Progenitor cell of endocrine pancreas (in vitro differentiated cells): ENCODE data around the gene GLDC. TPM values are rescaled to one million over a fixed set of nuclear protein-coding genes. Genes with fewer than 3 reads are reported as not detected.

Source experiments
- DNase-seq: peaks from one replicate; pipeline ENCODE4 v3.0.0; 2021; ENCODE audit warnings: low spot score; ENCODE audit not compliant: unreplicated experiment
- H3K27ac Mint-ChIP-seq: 2 replicates; pipeline ENCODE4 v1.8.0; 2021; ENCODE audit warnings: mild to moderate bottlenecking, moderate library complexity, mixed read lengths
- H3K27me3 Mint-ChIP-seq: 2 replicates; pipeline ENCODE4 v1.8.0; 2021; ENCODE audit warnings: mixed read lengths
- H3K36me3 Mint-ChIP-seq: 2 replicates; pipeline ENCODE4 v1.8.0; 2022; ENCODE audit warnings: mixed read lengths; ENCODE audit not compliant: insufficient read depth
- H3K4me1 Mint-ChIP-seq: 2 replicates; pipeline ENCODE4 v1.8.0; 2021; ENCODE audit warnings: low read depth, mixed read lengths
- H3K4me3 Mint-ChIP-seq: 2 replicates; pipeline ENCODE4 v1.8.0; 2021; ENCODE audit warnings: low read depth, mild to moderate bottlenecking, moderate library complexity, mixed read lengths
- H3K9me3 Mint-ChIP-seq: 2 replicates; pipeline ENCODE4 v1.8.0; 2021; ENCODE audit warnings: low read depth, mixed read lengths
- CTCF ChIP-seq: fragments of 200-600 bp; sonication (generic); IDR thresholded peaks from one replicate; pipeline ENCODE4 v1.5.0; 2021; ENCODE audit warnings: antibody characterized with exemption, mild to moderate bottlenecking; ENCODE audit not compliant: unreplicated experiment
- total RNA-seq: library from RNA; stranded (reverse); gene quantifications from 2 replicates; pipeline ENCODE4 v1.2.1, GENCODE V29; 2021

Gene GLDC
- total RNA-seq, 1 donor from 2014 or later, result 11.3 TPM

- no peak overlapping the region for H3K4me3 Mint-ChIP-seq
- no peaks in the 10 kb centered on the region for H3K4me1 Mint-ChIP-seq
- H3K27ac Mint-ChIP-seq, result no peak overlapping the region
These were observed 47.2 kb downstream of the GLDC start for GRCh38 chr9:6598249-6598725.

GRCh38 chr9:6592791-6593190, 52.7 kb downstream of the GLDC start:
- Mint-ChIP-seq H3K36me3 (peaks cover 7% of the 10 kb centered on the region), H3K4me3 (no peak overlapping the region), H3K27ac (no peak overlapping the region), H3K9me3 (no peaks in the 10 kb centered on the region), H3K27me3 (peaks cover 27% of the 10 kb centered on the region), H3K4me1 (peaks cover 12% of the 10 kb centered on the region)
- no peak for DNase-seq
- no peak for TF ChIP-seq CTCF

More at GRCh38 chr9:6598249-6598725, 47.2 kb downstream of the GLDC start:
- TF ChIP-seq CTCF, result no peak
- Mint-ChIP-seq H3K27me3 (peaks cover 3% of the 10 kb centered on the region), H3K9me3 (no peaks in the 10 kb centered on the region), H3K36me3 (peaks cover 2% of the 10 kb centered on the region)
- no peak for DNase-seq

GRCh38 chr9:6592231-6592630, 53.3 kb downstream of the GLDC start:
- Mint-ChIP-seq H3K27me3 (peaks cover 27% of the 10 kb centered on the region), H3K4me1 (peaks cover 12% of the 10 kb centered on the region), H3K9me3 (no peaks in the 10 kb centered on the region), H3K4me3 (no peak overlapping the region), H3K36me3 (peaks cover 7% of the 10 kb centered on the region), H3K27ac (no peak overlapping the region)
- no peak for DNase-seq
- TF ChIP-seq CTCF, result no peak

DNA sequence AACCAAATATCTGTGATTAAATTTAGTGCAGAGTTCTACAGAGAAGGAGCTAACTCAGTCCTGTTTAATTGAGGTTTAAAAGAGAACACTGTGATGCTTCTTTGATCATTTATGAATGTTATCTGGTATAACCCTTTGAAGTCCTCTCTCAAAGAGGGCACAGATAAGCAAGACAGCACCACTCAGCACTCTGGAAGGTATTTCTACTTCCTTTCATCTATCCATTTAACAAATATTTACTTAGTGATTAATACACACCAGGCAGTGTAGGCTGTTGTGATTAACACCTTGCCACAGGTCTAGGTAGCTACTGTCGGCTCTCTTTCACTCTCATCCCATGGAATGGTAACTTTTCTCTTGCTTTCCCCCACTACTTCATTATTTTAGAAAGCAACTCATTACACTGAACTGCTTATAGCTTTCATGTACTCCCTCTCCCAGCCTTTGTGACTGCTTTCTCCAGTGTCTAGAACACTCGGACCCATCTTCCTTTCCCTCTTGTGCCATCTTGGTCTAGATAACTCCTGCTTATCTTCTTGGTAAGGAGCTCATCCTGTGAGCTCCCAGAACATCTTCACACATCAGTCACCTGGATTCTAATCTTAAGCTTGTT, 54.7 kb downstream of the GLDC start:
- Mint-ChIP-seq H3K4me3 (no peak overlapping the region), H3K27me3 (peaks cover 30% of the 10 kb centered on the region), H3K27ac (no peak overlapping the region), H3K9me3 (no peaks in the 10 kb centered on the region), H3K4me1 (peaks cover 12% of the 10 kb centered on the region), H3K36me3 (peaks cover 7% of the 10 kb centered on the region)
- TF ChIP-seq CTCF, result no peak
- no peak for DNase-seq

GRCh38 chr9:6590334-6590733, 55.2 kb downstream of the GLDC start:
- Mint-ChIP-seq H3K36me3 (peaks cover 7% of the 10 kb centered on the region), H3K27me3 (peaks cover 30% of the 10 kb centered on the region), H3K27ac (no peak overlapping the region), H3K4me1 (peaks cover 12% of the 10 kb centered on the region), H3K4me3 (no peak overlapping the region), H3K9me3 (no peaks in the 10 kb centered on the region)
- TF ChIP-seq CTCF, result no peak
- no peak for DNase-seq
